Breast epithelium (tissue), 3 donors: ENCODE data around the gene TTBK1.

Experiments
- POLR2A ChIP-seq: fragments of 450-650 bp; IDR thresholded peaks from one replicate; pipeline ENCODE4 v1.6.1; 2016; ENCODE audit warnings: antibody characterized with exemption, mild to moderate bottlenecking, moderate library complexity
- POLR2AphosphoS5 ChIP-seq, 3 donors: sonication (generic); formaldehyde crosslinking; IDR thresholded peaks; one replicate each; pipeline ENCODE4 v1.6.1; 2017; ENCODE audit warnings: antibody characterized with exemption in 3 of 3
- TF ChIP-seq, protein P1 (sequence below), 3 donors: fragments of 450-650 bp; IDR thresholded peaks; one replicate each; pipeline ENCODE4 v1.5.1; 2016 to 2017; ENCODE audit warnings: antibody characterized with exemption in 3 of 3, mild to moderate bottlenecking in 3 of 3, moderate library complexity in 3 of 3

- no peak for TF ChIP-seq POLR2AphosphoS5 (IDR thresholded peaks at IDR 0.05)
- TF ChIP-seq, protein P1, sequence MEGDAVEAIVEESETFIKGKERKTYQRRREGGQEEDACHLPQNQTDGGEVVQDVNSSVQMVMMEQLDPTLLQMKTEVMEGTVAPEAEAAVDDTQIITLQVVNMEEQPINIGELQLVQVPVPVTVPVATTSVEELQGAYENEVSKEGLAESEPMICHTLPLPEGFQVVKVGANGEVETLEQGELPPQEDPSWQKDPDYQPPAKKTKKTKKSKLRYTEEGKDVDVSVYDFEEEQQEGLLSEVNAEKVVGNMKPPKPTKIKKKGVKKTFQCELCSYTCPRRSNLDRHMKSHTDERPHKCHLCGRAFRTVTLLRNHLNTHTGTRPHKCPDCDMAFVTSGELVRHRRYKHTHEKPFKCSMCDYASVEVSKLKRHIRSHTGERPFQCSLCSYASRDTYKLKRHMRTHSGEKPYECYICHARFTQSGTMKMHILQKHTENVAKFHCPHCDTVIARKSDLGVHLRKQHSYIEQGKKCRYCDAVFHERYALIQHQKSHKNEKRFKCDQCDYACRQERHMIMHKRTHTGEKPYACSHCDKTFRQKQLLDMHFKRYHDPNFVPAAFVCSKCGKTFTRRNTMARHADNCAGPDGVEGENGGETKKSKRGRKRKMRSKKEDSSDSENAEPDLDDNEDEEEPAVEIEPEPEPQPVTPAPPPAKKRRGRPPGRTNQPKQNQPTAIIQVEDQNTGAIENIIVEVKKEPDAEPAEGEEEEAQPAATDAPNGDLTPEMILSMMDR (IDR thresholded peaks at IDR 0.05), result no peak
- TF ChIP-seq POLR2A, result no peak
These were observed 22.8 kb upstream of the TTBK1 start for GRCh38 chr6:43220439-43220951.
